ENCODE measurements around the gene GPS1. TPM values are rescaled to one million over a fixed set of nuclear protein-coding genes. Genes with fewer than 3 reads are reported as not detected.
A peak's percentile ranks its signal among the peaks of the same experiment; 100 is the strongest.

The GPS1 gene
- total RNA-seq, 3 donors from 2014 or later = 68.8 to 95.4 (median 94.4) TPM

- no peak for DNase-seq (ENCODE audit: low spot score in 2 of 2)
- H3K4me3 ChIP-seq = no peak overlapping the region
- no peak overlapping the region for H3K27ac ChIP-seq
- no peaks in the 10 kb centered on the region for H3K27me3 ChIP-seq
- intact Hi-C loops (cut with DNase I; ENCODE audit: low total_unique reads) = no loop called here
- no peaks in the 10 kb centered on the region for H3K9me3 ChIP-seq
- H3K4me1 ChIP-seq = peaks cover 0 to 11% of the 10 kb centered on the region in 2 donors
- TF ChIP-seq POLR2AphosphoS5 (IDR thresholded peaks at IDR 0.05) (no peak), CTCF (IDR thresholded peaks at IDR 0.05) (no peak), POLR2A (IDR thresholded peaks at IDR 0.05) (no peak)
- H3K36me3 ChIP-seq = peaks cover 5% of the 10 kb centered on the region
These were observed 9.6 kb downstream of the GPS1 start for GRCh38 chr17:82061047-82061925.

GRCh38 chr17:82062076-82062983 lies 10.6 kb downstream of the GPS1 start:
- Histone ChIP-seq H3K27ac (no peak overlapping the region), H3K4me3 (no peak overlapping the region), H3K9me3 (no peaks in the 10 kb centered on the region), H3K4me1 (peaks cover 0 to 11% of the 10 kb centered on the region in 2 donors), H3K36me3 (peaks cover 5% of the 10 kb centered on the region), H3K27me3 (no peaks in the 10 kb centered on the region)
- no peak for TF ChIP-seq POLR2AphosphoS5 (IDR thresholded peaks at IDR 0.05)
- TF ChIP-seq CTCF (IDR thresholded peaks at IDR 0.05) = no peak
- no peak for TF ChIP-seq POLR2A (IDR thresholded peaks at IDR 0.05)
- no peak for DNase-seq (ENCODE audit: low spot score in 2 of 2)
- intact Hi-C loops (cut with DNase I; ENCODE audit: low total_unique reads) = no loop called here

DNA sequence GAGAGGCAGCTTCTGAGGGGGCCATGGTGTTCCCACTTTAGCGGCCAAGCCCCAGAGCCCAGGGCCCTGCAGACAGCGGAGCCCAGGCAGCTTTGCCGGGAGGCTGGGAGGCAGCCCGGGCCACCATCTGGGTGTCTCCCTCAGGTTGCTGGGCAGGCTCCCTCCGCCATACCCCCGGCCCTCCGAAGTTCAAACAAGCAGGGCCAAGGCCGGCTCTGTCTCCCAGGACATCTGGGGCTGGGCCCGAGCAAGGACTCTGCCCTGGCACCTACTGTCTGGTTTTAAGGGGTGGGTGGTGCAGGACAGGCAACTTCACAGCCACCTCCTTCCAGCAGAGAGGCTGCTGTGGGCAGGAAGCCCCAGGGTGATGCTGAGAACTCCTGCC lies 11.3 kb downstream of the GPS1 start:
- intact Hi-C loops (cut with DNase I; ENCODE audit: low total_unique reads) = no loop called here
- Histone ChIP-seq H3K36me3 (peaks cover 5% of the 10 kb centered on the region), H3K9me3 (no peaks in the 10 kb centered on the region)

GRCh38 chr17:82063424-82064415 lies 12.0 kb downstream of the GPS1 start:
- no peak for DNase-seq (ENCODE audit: low spot score in 2 of 2)
- Histone ChIP-seq H3K27me3 (no peaks in the 10 kb centered on the region), H3K9me3 (no peaks in the 10 kb centered on the region), H3K36me3 (peaks cover 5% of the 10 kb centered on the region), H3K4me3 (peak overlapping the region in 1 of 3 donors; percentile 96), H3K4me1 (peaks cover 0 to 11% of the 10 kb centered on the region in 2 donors), H3K27ac (peak overlapping the region in 1 of 2 donors; percentile 97)
- intact Hi-C loops (cut with DNase I; ENCODE audit: low total_unique reads) = no loop called here
- TF ChIP-seq POLR2A (IDR thresholded peaks at IDR 0.05) (no peak), POLR2AphosphoS5 (IDR thresholded peaks at IDR 0.05) (no peak), CTCF (IDR thresholded peaks at IDR 0.05) (no peak)

More for the DNA sequence above, 11.3 kb downstream of the GPS1 start:
- Histone ChIP-seq H3K4me1 (peaks cover 0 to 11% of the 10 kb centered on the region in 2 donors), H3K27ac (no peak overlapping the region), H3K27me3 (no peaks in the 10 kb centered on the region), H3K4me3 (no peak overlapping the region)
- no peak for TF ChIP-seq POLR2A (IDR thresholded peaks at IDR 0.05)
- TF ChIP-seq POLR2AphosphoS5 (IDR thresholded peaks at IDR 0.05) = no peak
- TF ChIP-seq CTCF (IDR thresholded peaks at IDR 0.05) = no peak
- no peak for DNase-seq (ENCODE audit: low spot score in 2 of 2)
